NCI-H82 treated with DMSO at 0.1 percent for 48 hours (cell line): ENCODE data around the gene GALR1.
"Not testable (repeated sequence)": the region's sequence is repeated elsewhere in the genome, so short reads cannot be mapped to it uniquely, and the experiment has no call there.

Experiments
- DNase-seq: peaks from one replicate; lab custom pipeline; 2025; ENCODE audit not compliant: unreplicated experiment; lab: John Stamatoyannopoulos, UW

The GALR1 gene

DNA sequence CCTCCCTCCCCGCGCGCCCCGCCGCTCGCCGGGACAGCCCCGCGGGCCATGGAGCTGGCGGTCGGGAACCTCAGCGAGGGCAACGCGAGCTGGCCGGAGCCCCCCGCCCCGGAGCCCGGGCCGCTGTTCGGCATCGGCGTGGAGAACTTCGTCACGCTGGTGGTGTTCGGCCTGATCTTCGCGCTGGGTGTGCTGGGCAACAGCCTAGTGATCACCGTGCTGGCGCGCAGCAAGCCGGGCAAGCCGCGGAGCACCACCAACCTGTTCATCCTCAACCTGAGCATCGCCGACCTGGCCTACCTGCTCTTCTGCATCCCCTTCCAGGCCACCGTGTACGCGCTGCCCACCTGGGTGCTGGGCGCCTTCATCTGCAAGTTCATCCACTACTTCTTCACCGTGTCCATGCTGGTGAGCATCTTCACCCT lies 865 bp downstream of the GALR1 start:
- no peak for DNase-seq

DNA sequence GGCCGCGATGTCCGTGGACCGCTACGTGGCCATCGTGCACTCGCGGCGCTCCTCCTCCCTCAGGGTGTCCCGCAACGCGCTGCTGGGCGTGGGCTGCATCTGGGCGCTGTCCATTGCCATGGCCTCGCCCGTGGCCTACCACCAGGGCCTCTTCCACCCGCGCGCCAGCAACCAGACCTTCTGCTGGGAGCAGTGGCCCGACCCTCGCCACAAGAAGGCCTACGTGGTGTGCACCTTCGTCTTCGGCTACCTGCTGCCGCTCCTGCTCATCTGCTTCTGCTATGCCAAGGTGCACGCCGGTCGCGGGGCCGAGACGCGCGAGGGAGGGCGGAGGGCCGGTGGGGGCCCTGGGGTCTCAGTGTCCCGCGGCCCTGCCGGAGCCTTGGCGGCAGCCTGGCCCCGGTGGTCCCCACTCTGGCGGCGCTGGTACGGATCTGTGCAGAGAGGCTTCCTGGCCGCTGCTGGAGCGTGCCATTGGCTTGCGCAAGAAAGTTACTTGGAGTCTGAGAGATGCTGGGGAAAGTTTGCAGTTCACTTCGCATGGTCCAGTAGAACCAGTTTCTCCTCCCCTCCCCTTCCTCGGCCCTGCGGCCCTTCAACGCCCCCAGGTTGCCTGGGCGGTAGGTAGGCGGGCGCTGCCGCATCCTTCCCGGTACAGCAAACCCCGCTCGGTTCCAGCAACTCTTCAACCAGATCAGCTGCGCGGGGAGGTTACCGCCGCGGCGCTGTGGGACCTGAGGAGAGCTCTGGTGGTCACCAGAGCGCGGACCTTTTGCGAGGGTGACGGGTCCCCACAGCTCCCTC lies 1.5 kb downstream of the GALR1 start:
- DNase-seq = no peak

GRCh38 chr18:77251730-77252050 lies 2.0 kb downstream of the GALR1 start:
- DNase-seq = no peak

DNA sequence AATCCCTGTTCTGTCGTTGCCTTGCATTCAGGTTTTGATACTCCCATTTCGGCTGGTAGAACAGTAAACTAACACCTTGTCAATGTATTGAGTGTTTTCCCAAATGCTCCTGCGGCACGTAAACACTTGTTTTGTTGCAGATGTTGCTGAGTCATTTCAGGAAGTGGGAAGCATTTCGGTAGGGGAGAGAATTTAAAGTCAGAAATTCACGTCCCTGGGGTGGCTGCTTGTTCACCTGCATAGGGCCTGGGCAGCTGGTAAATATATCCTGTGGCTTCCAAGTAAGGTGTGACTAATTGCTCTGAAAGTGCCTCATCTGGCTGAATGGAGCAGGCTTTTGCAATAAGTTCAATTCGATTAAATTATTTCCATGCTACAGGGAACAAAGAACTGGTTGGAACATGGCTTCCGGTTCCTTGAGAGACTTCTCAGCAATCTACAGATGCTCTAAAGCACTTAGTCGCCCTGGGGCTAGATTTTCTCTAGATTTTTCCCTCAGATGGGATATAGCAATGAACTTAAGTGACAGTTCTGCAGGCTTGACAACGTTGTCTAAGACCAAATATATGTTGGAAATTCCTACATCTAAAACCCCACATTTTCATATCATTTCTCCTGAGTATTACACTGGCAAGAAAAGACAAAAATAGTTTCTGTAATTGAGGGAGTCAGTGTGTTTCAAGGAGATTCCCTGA lies 5.2 kb downstream of the GALR1 start:
- DNase-seq = no peak

DNA sequence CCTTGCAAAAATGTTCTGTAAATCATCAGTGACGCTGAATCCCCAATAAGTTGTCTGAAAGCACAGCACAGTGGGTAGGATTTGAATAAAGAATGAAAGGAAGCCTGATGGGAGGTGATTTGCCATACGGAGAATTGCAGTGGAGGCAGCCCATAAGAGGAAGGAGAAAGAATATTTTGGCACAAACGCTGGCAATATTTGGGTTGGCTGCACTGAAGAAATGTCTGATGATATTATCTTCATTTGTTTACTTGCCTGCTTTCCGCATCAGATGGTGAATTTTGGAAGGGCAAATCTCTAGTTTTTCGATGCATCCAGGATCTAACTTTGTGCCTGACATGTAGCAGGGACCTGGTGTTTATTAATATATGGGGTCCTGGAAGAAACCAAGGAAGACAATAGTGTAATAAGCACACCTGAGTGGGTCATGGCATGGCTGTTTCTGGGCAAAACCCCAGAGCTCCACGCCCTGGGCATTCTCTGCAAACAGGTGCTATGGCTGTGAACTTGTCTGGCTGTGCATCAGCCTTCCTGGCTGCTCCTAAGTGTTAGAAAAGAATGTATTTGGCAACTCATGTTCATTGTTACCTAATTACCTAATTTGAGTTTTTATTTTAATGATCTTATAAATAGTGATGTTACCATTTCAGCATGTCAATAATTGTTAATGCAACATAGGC lies 5.9 kb downstream of the GALR1 start:
- DNase-seq = no peak

- DNase-seq = no peak
These were observed 13.2 kb downstream of the GALR1 start for GRCh38 chr18:77262643-77263465.

DNA sequence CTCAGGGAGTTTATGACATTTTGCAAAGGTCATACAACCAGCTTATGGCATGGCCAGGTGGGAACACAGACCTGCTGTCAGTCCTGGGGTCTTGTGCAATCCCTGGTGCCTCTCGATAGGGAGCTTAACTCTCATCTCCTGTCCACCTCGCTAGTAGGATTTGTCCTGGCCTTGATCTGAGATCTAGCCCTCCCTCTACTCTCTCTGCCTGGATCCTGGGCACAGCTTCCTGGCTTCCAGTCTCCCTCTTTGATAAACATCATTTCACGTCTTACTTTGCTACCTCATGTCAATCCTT lies 13.8 kb downstream of the GALR1 start:
- no peak for DNase-seq

GRCh38 chr18:77267969-77268368 lies 18.3 kb downstream of the GALR1 start:
- DNase-seq = no peak

- DNase-seq = no peak
These were observed 18.8 kb downstream of the GALR1 start for GRCh38 chr18:77268456-77268855.

DNA sequence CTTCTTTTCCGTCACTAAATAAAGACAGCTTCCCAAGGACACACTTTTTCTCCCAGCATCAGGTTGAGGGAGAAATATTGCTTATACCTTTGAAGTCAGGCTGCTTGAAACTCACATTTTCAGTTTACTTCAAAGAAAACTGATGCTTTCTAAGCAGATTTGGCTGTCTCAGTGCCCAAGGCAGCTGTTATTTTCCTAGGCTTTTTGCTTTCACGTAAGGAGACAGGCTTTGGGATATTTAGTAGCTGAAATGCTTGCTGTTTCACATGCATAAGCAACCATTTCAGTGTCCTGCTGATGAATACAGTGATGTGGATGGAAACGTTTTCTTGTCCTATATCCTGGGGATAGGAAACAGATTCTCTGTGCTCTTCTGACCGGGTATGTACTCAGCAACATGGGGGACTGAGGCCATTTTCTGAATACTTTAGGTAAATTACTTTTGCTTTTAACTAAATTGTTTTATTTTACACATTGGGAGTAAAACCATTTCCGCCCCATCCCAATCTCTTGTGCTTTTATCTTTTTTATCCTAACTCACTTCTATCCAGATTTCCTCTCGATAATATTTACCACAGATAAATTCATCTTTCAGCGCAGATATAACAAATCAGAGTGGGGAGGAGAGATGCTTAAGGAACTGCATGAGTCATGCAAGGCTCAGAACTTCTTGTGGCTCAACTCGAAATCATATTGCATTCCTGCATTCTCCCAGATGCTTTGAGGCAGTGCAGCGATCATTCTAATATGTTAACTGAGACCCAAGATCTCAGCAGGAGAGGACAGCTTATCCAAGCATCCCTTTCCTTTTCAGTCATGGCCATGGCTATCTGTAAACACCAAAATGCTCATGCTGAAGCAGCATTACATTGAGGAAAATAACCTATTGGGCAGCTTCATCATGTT lies 22.2 kb downstream of the GALR1 start:
- no peak for DNase-seq

DNA sequence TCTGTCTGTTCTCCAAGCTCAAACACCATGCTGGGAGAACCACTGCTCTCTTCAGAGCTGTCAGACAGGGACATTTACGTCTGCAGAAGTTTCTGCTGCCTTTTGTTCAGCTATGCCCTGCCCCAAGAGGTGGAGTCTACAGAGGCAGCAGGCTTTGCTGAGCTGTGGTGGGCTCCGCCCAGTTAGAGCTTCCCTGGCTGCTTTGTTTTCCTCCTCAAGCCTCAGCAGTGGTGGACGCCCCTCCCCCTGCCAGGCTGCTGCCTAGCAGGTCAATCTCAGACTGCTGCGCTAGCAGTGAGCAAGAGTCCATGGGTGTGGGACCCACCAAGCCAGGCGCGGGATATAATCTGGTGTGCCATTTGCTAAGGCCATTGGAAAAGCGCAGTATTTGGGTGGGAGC lies 41.2 kb downstream of the GALR1 start:
- DNase-seq = not testable (repeated sequence)

DNA sequence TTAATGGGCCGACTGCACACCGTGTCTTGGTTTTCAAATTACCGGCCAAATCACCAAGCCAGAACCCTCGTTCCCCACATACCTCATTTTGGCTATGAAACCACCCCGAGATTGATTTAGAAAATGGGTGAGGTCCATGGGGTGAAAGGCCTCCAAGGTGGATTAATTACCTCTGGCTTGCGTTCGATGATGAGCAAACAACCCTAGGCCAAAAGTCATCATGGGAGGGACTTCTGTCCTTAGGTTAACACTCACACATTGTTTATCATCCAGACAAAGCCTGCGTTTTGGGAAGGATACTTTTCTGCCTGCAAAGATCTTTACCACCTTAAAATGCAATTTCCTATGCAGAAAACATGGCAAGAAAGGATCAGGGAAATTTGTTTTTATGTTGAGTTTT lies 48.5 kb downstream of the GALR1 start:
- DNase-seq = no peak

DNA sequence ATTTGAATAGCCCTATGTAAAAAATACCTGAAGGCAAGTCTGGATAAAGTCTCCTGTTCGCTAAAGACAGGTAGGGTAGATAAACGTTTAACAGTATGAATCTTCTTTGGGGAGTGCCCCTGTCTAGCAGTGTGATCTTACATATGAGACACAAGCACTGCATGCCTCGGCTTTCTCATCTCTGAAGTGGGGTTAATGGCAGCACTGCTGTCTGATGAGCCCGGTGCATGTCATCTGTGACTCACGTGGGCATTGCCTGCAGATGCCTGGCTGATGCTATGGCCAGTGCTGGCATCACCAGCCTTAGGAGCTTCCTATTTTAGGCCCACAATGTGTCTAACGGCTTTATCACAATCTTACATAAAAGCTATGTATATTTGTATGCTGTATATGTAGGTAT lies 50.1 kb downstream of the GALR1 start:
- no peak for DNase-seq

GRCh38 chr18:77300579-77300978 lies 50.9 kb downstream of the GALR1 start:
- no peak for DNase-seq

GRCh38 chr18:77304268-77304667 lies 54.6 kb downstream of the GALR1 start:
- no peak for DNase-seq

GRCh38 chr18:77305676-77306075 lies 56.0 kb downstream of the GALR1 start:
- no peak for DNase-seq

DNA sequence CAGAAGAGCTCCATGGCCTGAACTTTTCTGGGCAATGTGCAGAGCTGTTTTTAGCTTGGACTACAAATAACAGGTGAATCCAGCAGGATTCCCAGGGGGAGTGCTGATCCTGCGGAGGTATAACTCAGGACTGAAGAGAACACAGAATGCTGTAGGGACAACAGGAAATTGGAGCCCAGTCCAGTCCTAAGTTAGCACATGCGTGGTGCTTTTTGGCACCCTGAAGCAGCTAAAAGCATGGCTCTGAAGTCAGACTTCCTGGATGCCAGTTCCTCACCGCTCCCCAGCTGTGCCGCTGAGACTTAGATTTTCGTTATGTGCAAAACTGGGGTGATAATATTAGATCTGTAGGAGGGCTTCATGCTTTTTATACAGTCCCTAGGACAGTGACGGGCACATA lies 58.6 kb downstream of the GALR1 start:
- no peak for DNase-seq

- no peak for DNase-seq
These were observed 64.9 kb downstream of the GALR1 start for GRCh38 chr18:77314511-77314910.

- no peak for DNase-seq
These were observed 65.3 kb downstream of the GALR1 start for GRCh38 chr18:77314952-77315351.

GRCh38 chr18:77316008-77316407 lies 66.4 kb downstream of the GALR1 start:
- DNase-seq = no peak

DNA sequence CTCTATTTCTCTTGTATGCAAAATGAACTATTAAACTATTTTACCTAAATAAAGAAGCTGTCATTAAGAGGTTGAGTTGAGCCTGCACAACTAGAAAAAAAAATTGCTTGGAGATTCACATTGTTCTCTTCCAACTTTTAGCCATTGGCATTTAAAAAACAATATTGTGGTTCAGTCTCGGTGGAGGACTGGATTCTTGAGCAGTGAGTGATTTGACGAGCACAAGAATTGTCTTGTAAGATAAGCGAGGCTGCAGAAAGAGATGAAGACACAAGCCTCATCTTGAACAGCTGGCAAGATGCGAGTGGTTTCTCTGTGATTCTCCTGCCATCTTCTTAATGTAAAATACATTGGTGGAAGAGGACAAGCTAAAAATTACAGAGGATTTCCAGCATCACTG lies 67.0 kb downstream of the GALR1 start:
- no peak for DNase-seq
